Measurements from ENCODE around the gene RYR2. TPM values are rescaled to one million over a fixed set of nuclear protein-coding genes. Genes with fewer than 3 reads are reported as not detected.

RYR2 gene
- total RNA-seq, 1 donor from 2014 or later, result 47.0 TPM

DNA sequence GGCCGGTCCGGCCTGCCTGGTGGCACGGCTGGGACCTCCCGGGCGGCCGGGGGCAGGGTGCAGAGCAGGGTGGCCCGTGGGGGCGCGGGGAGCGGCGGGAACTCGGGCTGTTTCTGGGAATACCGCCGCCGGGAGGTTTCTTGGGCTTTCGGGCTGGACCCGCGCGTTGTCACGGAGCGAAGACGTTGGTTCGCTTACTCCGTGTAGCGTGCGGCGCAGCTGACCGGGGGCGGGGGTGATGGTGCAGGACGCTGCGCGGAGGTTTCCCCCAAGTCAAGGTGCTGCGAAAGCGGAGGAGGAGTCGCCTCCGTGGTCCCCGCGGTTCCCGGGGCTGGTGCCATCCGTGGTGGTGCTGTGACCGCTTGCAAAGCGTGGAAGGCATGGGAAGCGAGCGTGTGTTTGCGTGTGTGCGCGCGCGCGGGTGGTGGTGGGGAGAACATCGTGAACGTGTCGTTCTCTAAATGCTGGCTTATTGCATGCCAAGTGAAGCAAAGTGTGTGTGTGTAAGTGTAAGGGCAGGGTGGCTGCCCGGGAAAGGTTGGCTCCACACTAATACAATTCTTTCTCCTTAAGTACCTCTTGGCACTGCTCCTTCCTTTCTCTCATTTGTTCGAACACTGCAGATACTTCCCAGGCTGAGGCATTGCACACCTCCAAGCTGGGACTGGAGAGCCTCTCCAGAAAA lies 1.1 kb downstream of the RYR2 start:
- Mint-ChIP-seq H3K36me3 (ENCODE audit: unreplicated experiment) (peaks cover 5% of the 10 kb centered on the region), H3K27ac (ENCODE audit: unreplicated experiment) (peak overlapping the region; percentile 66), H3K4me3 (ENCODE audit: unreplicated experiment) (peak overlapping the region; percentile 91), H3K27me3 (ENCODE audit: unreplicated experiment) (peaks cover 13% of the 10 kb centered on the region), H3K9me3 (ENCODE audit: unreplicated experiment) (peaks cover 10% of the 10 kb centered on the region), H3K4me1 (ENCODE audit: low read depth, unreplicated experiment) (peaks cover 13% of the 10 kb centered on the region)
- peak; percentile 57 for DNase-seq
- TF ChIP-seq, protein P1, sequence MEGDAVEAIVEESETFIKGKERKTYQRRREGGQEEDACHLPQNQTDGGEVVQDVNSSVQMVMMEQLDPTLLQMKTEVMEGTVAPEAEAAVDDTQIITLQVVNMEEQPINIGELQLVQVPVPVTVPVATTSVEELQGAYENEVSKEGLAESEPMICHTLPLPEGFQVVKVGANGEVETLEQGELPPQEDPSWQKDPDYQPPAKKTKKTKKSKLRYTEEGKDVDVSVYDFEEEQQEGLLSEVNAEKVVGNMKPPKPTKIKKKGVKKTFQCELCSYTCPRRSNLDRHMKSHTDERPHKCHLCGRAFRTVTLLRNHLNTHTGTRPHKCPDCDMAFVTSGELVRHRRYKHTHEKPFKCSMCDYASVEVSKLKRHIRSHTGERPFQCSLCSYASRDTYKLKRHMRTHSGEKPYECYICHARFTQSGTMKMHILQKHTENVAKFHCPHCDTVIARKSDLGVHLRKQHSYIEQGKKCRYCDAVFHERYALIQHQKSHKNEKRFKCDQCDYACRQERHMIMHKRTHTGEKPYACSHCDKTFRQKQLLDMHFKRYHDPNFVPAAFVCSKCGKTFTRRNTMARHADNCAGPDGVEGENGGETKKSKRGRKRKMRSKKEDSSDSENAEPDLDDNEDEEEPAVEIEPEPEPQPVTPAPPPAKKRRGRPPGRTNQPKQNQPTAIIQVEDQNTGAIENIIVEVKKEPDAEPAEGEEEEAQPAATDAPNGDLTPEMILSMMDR (IDR thresholded peaks at IDR 0.05; ENCODE audit: partially characterized antibody, unreplicated experiment), result no peak

DNA sequence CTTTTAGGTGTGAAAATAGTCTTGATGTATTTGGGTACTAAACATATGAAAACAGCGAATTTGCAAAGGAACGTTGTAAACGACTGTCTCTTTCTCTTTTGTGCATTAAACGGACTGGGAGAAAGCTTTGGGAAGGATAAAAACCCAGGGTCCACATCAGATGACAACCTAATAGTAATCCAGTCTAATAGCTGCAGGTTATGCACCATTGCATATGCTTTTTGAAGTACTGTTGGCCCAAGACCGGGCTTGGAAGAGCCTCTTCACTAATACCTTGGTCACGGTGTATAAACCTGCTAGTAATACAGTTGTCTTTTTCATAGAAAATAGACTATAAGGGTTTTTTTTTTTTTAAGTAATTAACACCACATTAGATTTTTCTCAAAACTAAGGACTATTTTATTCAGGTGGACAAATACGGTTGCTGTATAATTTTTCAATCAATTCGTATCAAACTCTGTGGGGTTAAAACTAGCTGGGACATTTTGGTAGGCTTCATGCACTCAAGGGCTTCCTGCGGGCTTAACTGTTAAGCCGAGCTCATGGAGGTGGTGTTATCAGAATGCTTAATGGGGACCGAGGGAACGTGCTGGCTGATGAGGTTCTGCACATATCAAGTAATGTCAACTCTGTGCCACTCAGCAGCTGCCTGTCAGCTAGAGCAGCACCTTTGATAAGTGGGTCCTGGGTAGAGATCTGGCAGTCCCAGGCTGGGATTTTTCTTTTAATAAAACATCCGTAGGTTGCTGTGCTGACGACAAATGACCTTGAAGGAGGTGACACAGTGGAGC lies 2.1 kb downstream of the RYR2 start:
- peaks cover 10% of the 10 kb centered on the region for H3K9me3 Mint-ChIP-seq (ENCODE audit: unreplicated experiment)
- TF ChIP-seq, protein P1 (IDR thresholded peaks at IDR 0.05; ENCODE audit: partially characterized antibody, unreplicated experiment), result no peak
- peaks cover 13% of the 10 kb centered on the region for H3K4me1 Mint-ChIP-seq (ENCODE audit: low read depth, unreplicated experiment)
- DNase-seq, result no peak
- peaks cover 5% of the 10 kb centered on the region for H3K36me3 Mint-ChIP-seq (ENCODE audit: unreplicated experiment)
- H3K27me3 Mint-ChIP-seq (ENCODE audit: unreplicated experiment), result peaks cover 13% of the 10 kb centered on the region
- H3K27ac Mint-ChIP-seq (ENCODE audit: unreplicated experiment), result peak overlapping the region; percentile 50
- peak overlapping the region; percentile 91 for H3K4me3 Mint-ChIP-seq (ENCODE audit: unreplicated experiment)

DNA sequence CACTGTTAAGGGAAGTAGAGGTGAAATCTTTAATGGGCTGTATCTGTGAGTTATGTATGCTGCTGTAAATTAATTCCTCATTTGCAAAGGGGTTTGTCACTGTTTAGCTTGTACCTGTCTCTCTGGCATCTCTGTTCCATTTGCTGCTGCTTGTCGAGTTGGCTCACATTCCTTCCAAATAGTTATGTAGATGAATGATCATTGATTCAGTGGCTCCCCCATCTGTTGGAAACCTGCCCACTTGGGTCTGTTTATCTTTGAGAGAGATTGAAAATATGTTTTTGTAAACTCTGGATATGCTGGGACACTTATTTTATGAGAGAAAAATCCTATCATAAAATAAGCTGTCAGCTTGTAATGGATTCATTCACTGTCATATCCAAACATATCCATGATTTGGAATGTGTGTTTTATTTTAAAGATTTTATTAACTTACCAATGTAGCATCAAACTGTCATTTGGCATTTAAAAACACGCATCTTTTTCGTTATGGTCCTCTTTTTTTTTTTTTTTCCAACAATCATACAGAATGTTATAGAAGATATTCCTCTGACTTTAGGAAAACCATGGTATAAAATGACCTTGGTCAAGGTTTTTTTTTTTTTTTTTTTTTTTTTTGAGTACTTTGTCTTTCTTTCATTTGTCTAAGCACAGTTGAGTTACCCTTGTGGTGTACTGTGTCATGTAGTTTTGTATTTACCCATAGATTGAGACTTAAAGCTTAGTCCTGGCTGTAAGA lies 3.5 kb downstream of the RYR2 start:
- peaks cover 16% of the 10 kb centered on the region for H3K4me1 Mint-ChIP-seq (ENCODE audit: low read depth, unreplicated experiment)
- H3K9me3 Mint-ChIP-seq (ENCODE audit: unreplicated experiment), result peaks cover 10% of the 10 kb centered on the region
- TF ChIP-seq, protein P1 (IDR thresholded peaks at IDR 0.05; ENCODE audit: partially characterized antibody, unreplicated experiment), result no peak
- H3K36me3 Mint-ChIP-seq (ENCODE audit: unreplicated experiment), result peaks cover 5% of the 10 kb centered on the region
- peaks cover 13% of the 10 kb centered on the region for H3K27me3 Mint-ChIP-seq (ENCODE audit: unreplicated experiment)
- no peak overlapping the region for H3K27ac Mint-ChIP-seq (ENCODE audit: unreplicated experiment)
- no peak for DNase-seq
- H3K4me3 Mint-ChIP-seq (ENCODE audit: unreplicated experiment), result peak overlapping the region; percentile 91

DNA sequence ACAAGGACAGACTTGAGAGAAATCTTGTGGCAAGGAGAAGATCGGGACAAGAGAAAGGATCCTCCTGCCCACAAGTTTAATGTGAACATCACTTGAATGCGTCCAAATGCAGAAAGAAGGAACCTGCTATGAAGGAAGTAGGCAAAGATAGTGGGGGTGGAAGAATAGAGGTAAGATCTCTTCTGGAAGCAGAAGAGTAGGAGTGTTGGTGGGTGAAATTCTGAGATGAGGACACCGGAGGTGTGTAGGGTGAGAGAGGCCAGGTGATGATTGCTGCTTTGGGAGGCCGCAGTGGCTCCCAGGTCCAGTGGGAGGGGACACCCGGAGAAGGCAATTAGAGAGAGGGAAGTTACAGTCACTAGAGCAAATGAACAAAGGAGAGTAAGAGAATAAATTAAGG lies 6.8 kb downstream of the RYR2 start:
- Mint-ChIP-seq H3K27me3 (ENCODE audit: unreplicated experiment) (peaks cover 2% of the 10 kb centered on the region), H3K4me3 (ENCODE audit: unreplicated experiment) (no peak overlapping the region), H3K4me1 (ENCODE audit: low read depth, unreplicated experiment) (peaks cover 23% of the 10 kb centered on the region), H3K27ac (ENCODE audit: unreplicated experiment) (no peak overlapping the region), H3K9me3 (ENCODE audit: unreplicated experiment) (no peaks in the 10 kb centered on the region), H3K36me3 (ENCODE audit: unreplicated experiment) (no peaks in the 10 kb centered on the region)
- TF ChIP-seq, protein P1 (IDR thresholded peaks at IDR 0.05; ENCODE audit: partially characterized antibody, unreplicated experiment), result no peak
- no peak for DNase-seq
